CD14-positive monocyte (primary cell): ENCODE data around the gene SIGLEC9. TPM values are rescaled to one million over a fixed set of nuclear protein-coding genes. Genes with fewer than 3 reads are reported as not detected.

Experiments used
- DNase-seq, 3 donors: peaks; one replicate each; pipeline ENCODE4 v3.0.0-alpha.2; 2011 to 2022
- H2AFZ ChIP-seq: 2 replicates; pipeline ENCODE4 v1.6.0; 2012; ENCODE audit warnings: mild to moderate bottlenecking, low read depth, low read length, inconsistent platforms; ENCODE audit not compliant: insufficient read depth, poor library complexity, severe bottlenecking
- H3K27ac ChIP-seq, 2 donors: 1 replicate in 1 of 2; 2 replicates in 1 of 2; pipeline ENCODE4 v1.5.1; 2012 to 2013; ENCODE audit warnings: low read length in 2 of 2, control low read depth in 1 of 2, inconsistent platforms in 1 of 2, low read depth in 1 of 2, mild to moderate bottlenecking in 1 of 2
- H3K27me3 ChIP-seq, 2 donors: one replicate each; pipeline versions ENCODE4 v1.6.0 to v1.6.1; 2011 to 2013; ENCODE audit warnings: low read length in 2 of 2; ENCODE audit not compliant: control insufficient read depth in 2 of 2, insufficient read depth in 2 of 2
- H3K36me3 ChIP-seq, 2 donors: replicated peaks in 1 of 2; 1 replicate in 1 of 2; 2 replicates in 1 of 2; pipeline versions ENCODE4 v1.5.1 to v1.6.1; 2012 to 2013; ENCODE audit warnings: low read length in 2 of 2, control low read depth in 1 of 2, inconsistent platforms in 1 of 2, mild to moderate bottlenecking in 1 of 2; ENCODE audit not compliant: insufficient read depth in 2 of 2, control insufficient read depth in 1 of 2
- H3K4me1 ChIP-seq, 2 donors: 1 replicate in 1 of 2; 2 replicates in 1 of 2; pipeline versions ENCODE4 v1.5.1 to v1.6.1; 2012 to 2013; ENCODE audit warnings: low read length in 2 of 2, control low read depth in 1 of 2, inconsistent platforms in 1 of 2, mild to moderate bottlenecking in 1 of 2, moderate library complexity in 1 of 2; ENCODE audit not compliant: insufficient read depth in 2 of 2, control insufficient read depth in 1 of 2
- H3K4me2 ChIP-seq: replicated peaks from 2 replicates; pipeline ENCODE3; 2012; ENCODE audit warnings: low read length, moderate library complexity, mild to moderate bottlenecking; ENCODE audit not compliant: poor library complexity, severe bottlenecking; ENCODE audit errors: extremely low read depth
- H3K4me3 ChIP-seq, 3 experiments: fragments of 200-600 bp in 1 of 3; sonication (generic) in 1 of 3; replicated peaks in 1 of 3; 1 replicate in 2 of 3; 2 replicates in 1 of 3; pipeline ENCODE4 v1.5.1; 2011 to 2013; ENCODE audit warnings: low read length in 3 of 3, mild to moderate bottlenecking in 3 of 3, control low read depth in 2 of 3, low read depth in 2 of 3, inconsistent platforms in 1 of 3, moderate library complexity in 1 of 3
- H3K79me2 ChIP-seq: 2 replicates; pipeline ENCODE4 v1.6.0; 2012; ENCODE audit warnings: mild to moderate bottlenecking, control low read depth, inconsistent platforms, low read length, moderate library complexity; ENCODE audit not compliant: insufficient read depth
- H3K9ac ChIP-seq: 2 replicates; pipeline ENCODE4 v1.6.0; 2017; ENCODE audit warnings: low read length, mild to moderate bottlenecking; ENCODE audit not compliant: insufficient read depth, poor library complexity, severe bottlenecking
- H3K9me3 ChIP-seq, 2 donors: replicated peaks in 1 of 2; 1 replicate in 1 of 2; 2 replicates in 1 of 2; pipeline versions ENCODE4 v1.5.1 to v1.6.1; 2012 to 2013; ENCODE audit warnings: low read length in 2 of 2, control low read depth in 1 of 2; ENCODE audit not compliant: control insufficient read depth in 1 of 2, insufficient read depth in 1 of 2
- H4K20me1 ChIP-seq: 2 replicates; pipeline ENCODE4 v1.6.0; 2012; ENCODE audit warnings: mild to moderate bottlenecking, low read length, control low read depth, moderate library complexity; ENCODE audit not compliant: insufficient read depth
- H3K27ac Mint-ChIP-seq, 7 donors: one replicate each; pipeline ENCODE4 v1.8.0; 2020; ENCODE audit warnings: mild to moderate bottlenecking in 7 of 7, mixed read lengths in 7 of 7, moderate library complexity in 6 of 7, inconsistent platforms in 2 of 7
- H3K27me3 Mint-ChIP-seq, 3 donors: one replicate each; pipeline ENCODE4 v1.8.0; 2021 to 2022; ENCODE audit warnings: low read depth in 3 of 3, mild to moderate bottlenecking in 3 of 3, mixed read lengths in 3 of 3, moderate library complexity in 3 of 3, inconsistent platforms in 1 of 3
- H3K36me3 Mint-ChIP-seq, 2 donors: one replicate each; pipeline ENCODE4 v1.8.0; 2020; ENCODE audit warnings: mixed read lengths in 2 of 2, inconsistent platforms in 1 of 2, mild to moderate bottlenecking in 1 of 2
- H3K4me1 Mint-ChIP-seq: one replicate; pipeline ENCODE4 v1.8.0; 2020; ENCODE audit warnings: mild to moderate bottlenecking, mixed read lengths
- H3K4me3 Mint-ChIP-seq, 2 donors: one replicate each; pipeline ENCODE4 v1.8.0; 2020; ENCODE audit warnings: mild to moderate bottlenecking in 2 of 2, mixed read lengths in 2 of 2, moderate library complexity in 1 of 2
- H3K9me3 Mint-ChIP-seq, 7 donors: one replicate each; pipeline ENCODE4 v1.8.0; 2020 to 2022; ENCODE audit warnings: mixed read lengths in 7 of 7, mild to moderate bottlenecking in 6 of 7, moderate library complexity in 6 of 7, inconsistent platforms in 2 of 7
- WGBS: methylation state at CpG from one replicate; pipeline ENCODE4 v1.1.5; 2013; ENCODE audit warnings: missing lambda C conversion rate; ENCODE audit not compliant: insufficient coverage; 5-methylcytosine and 5-hydroxymethylcytosine counted together
- intact Hi-C, 2 donors: fragments of 100-400 bp; cut with micrococcal nuclease; formaldehyde crosslinking; loops; one replicate each; pipeline versions ENCODE4 v1.15.0 to v1.15.1; 2023
- polyA plus RNA-seq, 3 donors: library from polyadenylated mRNA; depleted of rRNA in 1 of 3; unstranded in 2 of 3; stranded (reverse) in 1 of 3; fragments of 300-500 nt in 2 of 3; fragments of >200 nt in 1 of 3; fragmentation: Illumina TruSeq in 2 of 3; gene quantifications; 1 replicate in 2 of 3; 2 replicates in 1 of 3; pipeline ENCODE4 v1.2.3, GENCODE V29; 2012 to 2021
- TF ChIP-seq, protein P1 (sequence below): fragments of 200-600 bp; IDR thresholded peaks from one replicate; pipeline ENCODE4 v1.8.0; 2022; ENCODE audit warnings: antibody characterized with exemption, mild to moderate bottlenecking

The SIGLEC9 gene
- polyA plus RNA-seq, 3 donors, result 87.5 to 137 (median 133) TPM

DNA sequence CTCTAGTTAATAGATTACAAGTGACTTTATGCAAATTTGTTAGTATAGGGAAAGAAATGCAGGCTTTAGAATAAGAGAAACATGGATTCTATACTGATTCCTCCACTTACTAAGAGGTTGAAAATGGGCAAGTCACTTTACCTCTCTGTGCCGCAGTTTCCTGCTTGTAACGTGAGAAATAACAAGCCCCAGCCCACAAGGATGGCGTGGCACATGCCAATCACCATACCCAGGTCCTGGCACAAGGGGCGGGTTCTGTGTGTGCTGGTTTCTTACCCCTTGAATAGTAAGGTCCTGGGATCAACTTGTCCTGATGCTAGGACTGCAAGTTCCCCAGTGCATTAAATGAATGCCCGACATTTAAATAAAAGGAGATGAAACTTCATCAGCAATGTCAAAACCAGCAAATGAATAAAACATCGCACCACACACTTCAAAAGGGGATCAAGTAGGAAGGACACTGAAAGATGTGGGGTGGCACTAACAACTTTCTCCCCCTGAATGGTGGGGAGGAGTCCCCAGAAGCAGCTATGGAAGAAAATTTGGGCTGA lies 7.9 kb upstream of the SIGLEC9 start:
- Histone ChIP-seq H3K36me3 (no peaks in the 10 kb centered on the region), H3K9me3 (no peaks in the 10 kb centered on the region), H4K20me1 (no peaks in the 10 kb centered on the region), H3K4me2 (no peak overlapping the region), H3K9ac (no peak overlapping the region), H3K27me3 (no peaks in the 10 kb centered on the region), H3K4me1 (peaks cover 67 to 71% of the 10 kb centered on the region in 2 donors), H3K27ac (no peak overlapping the region), H3K4me3 (no peak overlapping the region), H3K79me2 (peaks cover 2% of the 10 kb centered on the region), H2AFZ (no peak overlapping the region)
- H3K36me3 Mint-ChIP-seq, result peaks cover 1 to 5% of the 10 kb centered on the region in 2 donors
- peaks cover 0 to 5% (median 1%) of the 10 kb centered on the region in 3 donors for H3K27me3 Mint-ChIP-seq
- intact Hi-C loops, result no loop called here
- H3K9me3 Mint-ChIP-seq, result peaks cover 0 to 2% (median 0%) of the 10 kb centered on the region in 7 donors
- no peak for DNase-seq
- peaks cover 56% of the 10 kb centered on the region for H3K4me1 Mint-ChIP-seq
- TF ChIP-seq, protein P1, sequence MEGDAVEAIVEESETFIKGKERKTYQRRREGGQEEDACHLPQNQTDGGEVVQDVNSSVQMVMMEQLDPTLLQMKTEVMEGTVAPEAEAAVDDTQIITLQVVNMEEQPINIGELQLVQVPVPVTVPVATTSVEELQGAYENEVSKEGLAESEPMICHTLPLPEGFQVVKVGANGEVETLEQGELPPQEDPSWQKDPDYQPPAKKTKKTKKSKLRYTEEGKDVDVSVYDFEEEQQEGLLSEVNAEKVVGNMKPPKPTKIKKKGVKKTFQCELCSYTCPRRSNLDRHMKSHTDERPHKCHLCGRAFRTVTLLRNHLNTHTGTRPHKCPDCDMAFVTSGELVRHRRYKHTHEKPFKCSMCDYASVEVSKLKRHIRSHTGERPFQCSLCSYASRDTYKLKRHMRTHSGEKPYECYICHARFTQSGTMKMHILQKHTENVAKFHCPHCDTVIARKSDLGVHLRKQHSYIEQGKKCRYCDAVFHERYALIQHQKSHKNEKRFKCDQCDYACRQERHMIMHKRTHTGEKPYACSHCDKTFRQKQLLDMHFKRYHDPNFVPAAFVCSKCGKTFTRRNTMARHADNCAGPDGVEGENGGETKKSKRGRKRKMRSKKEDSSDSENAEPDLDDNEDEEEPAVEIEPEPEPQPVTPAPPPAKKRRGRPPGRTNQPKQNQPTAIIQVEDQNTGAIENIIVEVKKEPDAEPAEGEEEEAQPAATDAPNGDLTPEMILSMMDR, result no peak
- 77% methylated on average over 4 of the region's 6 CpGs for WGBS
- H3K4me3 Mint-ChIP-seq, result no peak overlapping the region
- H3K27ac Mint-ChIP-seq, result no peak overlapping the region

- Mint-ChIP-seq H3K27me3 (peaks cover 0 to 5% (median 3%) of the 10 kb centered on the region in 3 donors), H3K27ac (peak overlapping the region in 3 of 7 donors; percentile 64 to 98 (median 68)), H3K4me3 (no peak overlapping the region), H3K36me3 (peaks cover 1 to 10% of the 10 kb centered on the region in 2 donors), H3K4me1 (peaks cover 74% of the 10 kb centered on the region), H3K9me3 (peaks cover 0 to 2% (median 0%) of the 10 kb centered on the region in 7 donors)
- Histone ChIP-seq H3K4me3 (no peak overlapping the region), H4K20me1 (no peaks in the 10 kb centered on the region), H3K4me2 (no peak overlapping the region), H3K4me1 (peaks cover 69 to 71% of the 10 kb centered on the region in 2 donors), H2AFZ (peak overlapping the region; percentile 52), H3K9ac (no peak overlapping the region), H3K36me3 (no peaks in the 10 kb centered on the region), H3K27me3 (no peaks in the 10 kb centered on the region), H3K9me3 (no peaks in the 10 kb centered on the region), H3K27ac (peak overlapping the region in 1 of 2 donors; percentile 100), H3K79me2 (peaks cover 15% of the 10 kb centered on the region)
- TF ChIP-seq, protein P1, result no peak
- DNase-seq, result no peak
- WGBS, result 43% methylated on average over 2 of the region's 4 CpGs
- intact Hi-C loops, result no loop called here
Observed at GRCh38 chr19:51119101-51119500, 5.6 kb upstream of the SIGLEC9 start.
